H1 (cell line): ENCODE measurements around the gene CNDP2. TPM values are rescaled to one million over a fixed set of nuclear protein-coding genes. Genes with fewer than 3 reads are reported as not detected.

Source experiments
- CTCF ChIA-PET: fragments of 300-600 bp; sonication (Branson Sonifier 250); formaldehyde crosslinking; loops from one replicate; lab custom pipeline; 2021; ENCODE audit not compliant: partially characterized antibody; lab: Charles Lee
- POLR2A ChIA-PET: fragments of 300-600 bp; sonication (Branson Sonifier 250); formaldehyde crosslinking; loops from one replicate; lab custom pipeline; 2021; ENCODE audit warnings: inconsistent platforms; ENCODE audit not compliant: partially characterized antibody; lab: Charles Lee
- DNase-seq, 2 experiments: peaks; one replicate each; pipeline versions ENCODE4 v3.0.0 to v3.0.0-alpha.2; 2010 to 2022; ENCODE audit warnings: low spot score in 2 of 2, low read depth in 1 of 2, mixed read lengths in 1 of 2
- FAIRE-seq: peaks from 2 replicates; lab custom pipeline; 2011; peaks lifted over from hg19 to GRCh38; lab: Jason Lieb, UNC
- H2AFZ ChIP-seq: 2 replicates; pipeline ENCODE4 v1.8.1; 2012; ENCODE audit warnings: low read length, inconsistent platforms
- H2AK5ac ChIP-seq: 2 replicates; pipeline ENCODE4 v1.6.1; 2013; ENCODE audit warnings: low read depth, low read length
- H2BK120ac ChIP-seq: replicated peaks from 2 replicates; pipeline ENCODE3; 2013; ENCODE audit warnings: low read depth, low read length, inconsistent platforms
- H2BK12ac ChIP-seq: 2 replicates; pipeline ENCODE4 v1.6.1; 2013; ENCODE audit warnings: low read depth, low read length
- H2BK15ac ChIP-seq: 2 replicates; pipeline ENCODE4 v1.6.1; 2013; ENCODE audit warnings: low read length
- H2BK20ac ChIP-seq: 2 replicates; pipeline ENCODE4 v1.6.1; 2013; ENCODE audit warnings: low read length
- H2BK5ac ChIP-seq: 2 replicates; pipeline ENCODE4 v1.6.1; 2013; ENCODE audit warnings: low read depth, low read length
- H3K14ac ChIP-seq: 2 replicates; pipeline ENCODE4 v1.6.1; 2013; ENCODE audit warnings: inconsistent platforms; ENCODE audit not compliant: insufficient read length
- H3K18ac ChIP-seq: 2 replicates; pipeline ENCODE4 v1.6.1; 2013; ENCODE audit warnings: low read length; ENCODE audit errors: extremely low read depth
- H3K23ac ChIP-seq: 2 replicates; pipeline ENCODE4 v1.6.1; 2013; ENCODE audit warnings: inconsistent platforms; ENCODE audit not compliant: insufficient read length
- H3K23me2 ChIP-seq: 2 replicates; pipeline ENCODE4 v1.6.1; 2013; ENCODE audit warnings: low read depth, low read length
- H3K27ac ChIP-seq: 2 replicates; pipeline ENCODE4 v1.6.1; 2011; ENCODE audit warnings: low read depth, low read length, inconsistent platforms
- H3K27me3 ChIP-seq, 4 experiments: replicated peaks in 1 of 4; 1 replicate in 1 of 4; 2 replicates in 3 of 4; pipeline versions ENCODE4 v1.6.1 to v1.8.1; 2011 to 2013; ENCODE audit warnings: low read length in 3 of 4, mild to moderate bottlenecking in 3 of 4, inconsistent platforms in 2 of 4, mixed read lengths in 2 of 4, moderate library complexity in 1 of 4; ENCODE audit not compliant: control insufficient read depth in 3 of 4, insufficient read depth in 3 of 4; ENCODE audit errors: extremely low read depth in 1 of 4
- H3K36me3 ChIP-seq, 4 experiments: 2 replicates each; pipeline versions ENCODE4 v1.6.1 to v1.8.1; 2011 to 2013; ENCODE audit warnings: mild to moderate bottlenecking in 4 of 4, low read length in 3 of 4, moderate library complexity in 2 of 4, control low read depth in 1 of 4, inconsistent platforms in 1 of 4; ENCODE audit not compliant: insufficient read depth in 4 of 4, control insufficient read depth in 2 of 4
- H3K4ac ChIP-seq: replicated peaks from 2 replicates; pipeline ENCODE3; 2013; ENCODE audit warnings: low read length, low read depth, mixed read lengths, inconsistent platforms; ENCODE audit not compliant: insufficient read length
- H3K4me1 ChIP-seq, 4 experiments: replicated peaks in 1 of 4; 1 replicate in 1 of 4; 2 replicates in 3 of 4; pipeline versions ENCODE4 v1.6.1 to v1.8.1; 2011 to 2013; ENCODE audit warnings: low read length in 3 of 4, inconsistent platforms in 2 of 4, mixed read lengths in 1 of 4; ENCODE audit not compliant: insufficient read depth in 4 of 4, control insufficient read depth in 3 of 4
- H3K4me2 ChIP-seq, 2 experiments: 2 replicates each; pipeline versions ENCODE4 v1.6.1 to v1.8.1; 2011 to 2013; ENCODE audit warnings: low read depth in 2 of 2, low read length in 2 of 2, control low read depth in 1 of 2, inconsistent platforms in 1 of 2, mild to moderate bottlenecking in 1 of 2; ENCODE audit not compliant: insufficient read depth in 1 of 2
- H3K4me3 ChIP-seq, 4 experiments: fragments of 200-600, 300-600 bp in 1 of 4; sonication (generic), shearing (Covaris generic), sonication (Bioruptor Twin) in 1 of 4; 2 replicates each; pipeline versions ENCODE4 v1.5.1 to v1.8.1; 2011 to 2016; ENCODE audit warnings: low read length in 4 of 4, low read depth in 3 of 4, control low read depth in 2 of 4, inconsistent platforms in 2 of 4, mild to moderate bottlenecking in 2 of 4, mixed read lengths in 1 of 4, moderate library complexity in 1 of 4; ENCODE audit not compliant: insufficient read depth in 2 of 4; ENCODE audit errors: extremely low read depth in 1 of 4
- H3K56ac ChIP-seq: replicated peaks from 2 replicates; pipeline ENCODE3; 2013; ENCODE audit warnings: low read depth, mild to moderate bottlenecking, mixed read lengths, low read length, inconsistent platforms; ENCODE audit not compliant: insufficient read length
- H3K79me1 ChIP-seq: 2 replicates; pipeline ENCODE4 v1.6.1; 2013; ENCODE audit warnings: low read depth, low read length, control low read depth
- H3K79me2 ChIP-seq, 2 experiments: 2 replicates each; pipeline versions ENCODE4 v1.6.1 to v1.8.1; 2012 to 2013; ENCODE audit warnings: low read length in 2 of 2, mild to moderate bottlenecking in 2 of 2, inconsistent platforms in 1 of 2; ENCODE audit not compliant: insufficient read depth in 2 of 2, control insufficient read depth in 1 of 2
- H3K9ac ChIP-seq, 4 experiments: replicated peaks in 1 of 4; 1 replicate in 1 of 4; 2 replicates in 3 of 4; pipeline versions ENCODE4 v1.6.1 to v1.8.1; 2011 to 2013; ENCODE audit warnings: low read depth in 3 of 4, low read length in 3 of 4, control low read depth in 2 of 4, mild to moderate bottlenecking in 2 of 4, moderate library complexity in 2 of 4, inconsistent platforms in 1 of 4; ENCODE audit errors: extremely low read depth in 1 of 4
- H3K9me3 ChIP-seq, 2 experiments: 2 replicates each; pipeline versions ENCODE4 v1.6.1 to v1.8.1; 2012 to 2013; ENCODE audit warnings: mild to moderate bottlenecking in 2 of 2, moderate library complexity in 2 of 2, control low read depth in 1 of 2, inconsistent platforms in 1 of 2, low read depth in 1 of 2, low read length in 1 of 2, mixed read lengths in 1 of 2; ENCODE audit not compliant: insufficient read depth in 2 of 2
- H4K20me1 ChIP-seq, 2 experiments: replicated peaks in 1 of 2; 2 replicates each; pipeline versions ENCODE3 to v1.8.1; 2011 to 2013; ENCODE audit warnings: inconsistent platforms in 2 of 2, low read length in 2 of 2, mild to moderate bottlenecking in 1 of 2; ENCODE audit not compliant: insufficient read depth in 2 of 2, control insufficient read depth in 1 of 2
- H4K5ac ChIP-seq: 2 replicates; pipeline ENCODE4 v1.6.1; 2013; ENCODE audit warnings: low read length, low read depth, mixed read lengths, inconsistent platforms; ENCODE audit not compliant: insufficient read length
- H4K8ac ChIP-seq: 2 replicates; pipeline ENCODE4 v1.8.0; 2013; ENCODE audit warnings: mild to moderate bottlenecking, moderate library complexity, low read length, inconsistent platforms; ENCODE audit not compliant: insufficient read depth; ENCODE audit errors: extremely low read depth
- H4K91ac ChIP-seq: replicated peaks from 2 replicates; pipeline ENCODE3; 2013; ENCODE audit warnings: low read length, mixed read lengths, inconsistent platforms; ENCODE audit not compliant: insufficient read length
- BACH1 ChIP-seq: IDR thresholded peaks from 2 replicates; pipeline ENCODE4 v1.6.1; 2012; ENCODE audit warnings: low read length, improper control_type of control experiment
- CBX8 ChIP-seq: fragments of 300-800, 300-1000 bp; sonication (generic); IDR thresholded peaks from 2 replicates; pipeline ENCODE4 v1.7.1; 2016; ENCODE audit warnings: low read depth, low read length, borderline replicate concordance
- CEBPB ChIP-seq: IDR thresholded peaks from 2 replicates; pipeline ENCODE4 v1.6.1; 2012; ENCODE audit warnings: low read depth, low read length
- CHD1 ChIP-seq: IDR thresholded peaks from 2 replicates; pipeline ENCODE4 v1.6.1; 2012; ENCODE audit warnings: low read depth, low read length, improper control_type of control experiment
- CHD2 ChIP-seq: IDR thresholded peaks from 2 replicates; pipeline ENCODE4 v1.6.1; 2012; ENCODE audit warnings: low read length, improper control_type of control experiment
- EGR1 ChIP-seq: IDR thresholded peaks from 2 replicates; pipeline ENCODE4 v1.6.1; 2011; ENCODE audit warnings: low read depth, low read length, borderline replicate concordance
- NANOG ChIP-seq: IDR thresholded peaks from 2 replicates; pipeline ENCODE4 v1.6.1; 2011; ENCODE audit warnings: low read length, low read depth, mild to moderate bottlenecking, inconsistent platforms; ENCODE audit not compliant: insufficient read depth, poor library complexity, severe bottlenecking
- RAD21 ChIP-seq, 2 experiments: IDR thresholded peaks in 1 of 2; conservative IDR thresholded peaks in 1 of 2; 2 replicates each; pipeline ENCODE4 v1.6.1; 2011; ENCODE audit warnings: low read depth in 2 of 2, low read length in 2 of 2, improper control_type of control experiment in 1 of 2, inconsistent platforms in 1 of 2, mild to moderate bottlenecking in 1 of 2, moderate library complexity in 1 of 2
- RBBP5 ChIP-seq: IDR thresholded peaks from 2 replicates; pipeline ENCODE4 v1.7.1; 2012; ENCODE audit warnings: low read depth, mild to moderate bottlenecking, inconsistent platforms, low read length, moderate library complexity, borderline replicate concordance
- RXRA ChIP-seq: IDR thresholded peaks from 2 replicates; pipeline ENCODE4 v1.6.1; 2011; ENCODE audit warnings: low read depth, mild to moderate bottlenecking, low read length, moderate library complexity; ENCODE audit not compliant: insufficient read depth
- TCF12 ChIP-seq: IDR thresholded peaks from 2 replicates; pipeline ENCODE4 v1.6.1; 2011; ENCODE audit warnings: low read depth, mild to moderate bottlenecking, low read length
- ZNF274 ChIP-seq: IDR thresholded peaks from 2 replicates; pipeline ENCODE4 v1.7.0; 2012; ENCODE audit warnings: low read length, borderline replicate concordance; ENCODE audit errors: extremely low read depth
- WGBS, 2 experiments: shearing (Covaris generic) in 1 of 2; methylation state at CpG; one replicate each; pipeline versions ENCODE4 v1.1.6 to v1.1.7; 2013 to 2015; ENCODE audit warnings: low lambda C conversion rate in 2 of 2, mixed read lengths in 2 of 2, inconsistent platforms in 1 of 2, low coverage in 1 of 2, missing lambda C conversion rate in 1 of 2; ENCODE audit not compliant: insufficient replicate concordance in 2 of 2, insufficient coverage in 1 of 2, insufficient read length in 1 of 2; ENCODE audit errors: extremely low coverage in 1 of 2, missing lambda C conversion rate in 1 of 2; 5-methylcytosine and 5-hydroxymethylcytosine counted together
- polyA plus RNA-seq, 7 experiments: library from polyadenylated mRNA; depleted of rRNA in 3 of 7; stranded (reverse) in 5 of 7; unstranded in 2 of 7; fragments of >200 nt in 5 of 7; fragments of 200-250 nt in 2 of 7; gene quantifications; 1 replicate in 5 of 7; 2 replicates in 1 of 7; 4 replicates in 1 of 7; pipeline versions ENCODE4 v1.2.1 to v1.2.3, GENCODE V29; 2011 to 2013; ENCODE audit warnings: missing spikeins in 2 of 7, mixed read lengths in 2 of 7
- total RNA-seq: library from RNA; stranded (reverse); fragmentation: NEBNext Ultra II Directional; extraction: Animal tissue kit (Norgen Biotek cat#: 25700); gene quantifications from 2 replicates; pipeline ENCODE4 v1.2.1, GENCODE V29; 2021

CNDP2 gene
- total and polyA plus RNA-seq, 2 of the 8 experiments (the other 6 are each of a cell fraction or from before 2014, with no cell fraction given): 71.8 to 243 TPM

DNA sequence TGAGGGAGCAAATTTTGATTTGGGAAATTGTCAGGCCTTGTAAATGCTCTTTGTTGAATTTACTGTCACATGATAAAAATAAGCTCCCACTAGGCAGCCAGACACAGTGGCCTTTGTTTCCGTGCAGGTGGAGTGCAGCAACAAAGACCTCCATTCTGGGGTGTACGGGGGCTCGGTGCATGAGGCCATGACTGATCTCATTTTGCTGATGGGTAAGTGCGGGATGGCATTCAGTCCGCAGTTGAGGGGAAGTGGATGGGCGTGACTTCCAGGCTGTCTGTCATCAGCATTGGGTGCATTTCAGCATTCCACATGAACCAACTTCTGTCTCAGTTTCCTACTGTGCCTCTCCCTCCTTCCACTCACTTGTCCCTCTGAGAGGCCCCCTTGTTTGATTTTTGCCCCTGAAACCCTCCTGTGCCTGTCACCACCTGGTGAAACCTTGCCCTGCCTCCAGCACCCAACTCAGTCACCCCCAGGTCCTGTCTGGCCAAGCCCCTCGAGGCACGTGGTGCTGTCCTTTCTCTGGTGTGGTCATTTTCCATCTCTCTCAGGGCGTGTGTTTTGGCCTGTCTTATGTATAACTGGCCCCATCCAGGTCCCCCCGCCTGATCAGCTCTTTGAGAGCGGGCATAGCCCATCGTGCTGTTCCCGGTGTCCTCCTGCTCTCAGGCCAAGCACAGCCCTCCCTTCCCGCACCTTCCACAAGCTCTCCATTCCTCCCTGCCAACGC is 16.3 kb downstream of the CNDP2 start:
- no peak overlapping the region for H2BK12ac ChIP-seq
- no peaks in the 10 kb centered on the region for H3K23me2 ChIP-seq
- no peaks in the 10 kb centered on the region; a peak in 1 of 4 replicates for H3K79me2 ChIP-seq
- H2BK5ac ChIP-seq: no peak overlapping the region
- WGBS, 2 experiments: 87% methylated on average over 15 of the region's 15 CpGs; no CpG with 5 or more reads in 1 of the 2 experiments
- H3K27me3 ChIP-seq: no peaks in the 10 kb centered on the region
- H3K4me3 ChIP-seq: no peak overlapping the region
- CTCF ChIA-PET: interaction anchor here (0.6 to 1.2 kb wide), 5 partner anchors 19 to 1221 kb away, joined by 3 read pairs; no protein-coding TSS in a partner anchor
- no peak overlapping the region for H3K27ac ChIP-seq
- H3K79me1 ChIP-seq: peaks cover 13% of the 10 kb centered on the region
- no peaks in the 10 kb centered on the region for H3K9me3 ChIP-seq
- H3K4ac ChIP-seq: no peak overlapping the region
- no peak overlapping the region for H3K14ac ChIP-seq
- H4K20me1 ChIP-seq: peaks cover 11 to 26% of the 10 kb centered on the region in 2 experiments
- POLR2A ChIA-PET: interaction anchor here (1.4 kb wide), 1 partner anchor 10 kb away, joined by 6 read pairs; no protein-coding TSS in a partner anchor
- H2AK5ac ChIP-seq: no peak overlapping the region
- no peak for FAIRE-seq
- H3K9ac ChIP-seq: no peak overlapping the region
- no peak overlapping the region for H4K5ac ChIP-seq
- no peak overlapping the region for H2BK20ac ChIP-seq
- H4K91ac ChIP-seq: no peak overlapping the region
- no peak for DNase-seq
- H3K4me2 ChIP-seq: no peak overlapping the region
- H3K56ac ChIP-seq: no peak overlapping the region
- no peak overlapping the region for H3K23ac ChIP-seq
- H3K36me3 ChIP-seq: peaks cover 15 to 83% (median 65%) of the 10 kb centered on the region in 4 experiments
- no peak overlapping the region for H2AFZ ChIP-seq
- H3K4me1 ChIP-seq: no peaks in the 10 kb centered on the region; a peak in 2 of 7 replicates
- no peak overlapping the region for H3K18ac ChIP-seq
- no peak overlapping the region for H2BK15ac ChIP-seq
- H2BK120ac ChIP-seq: no peak overlapping the region
- H4K8ac ChIP-seq: no peak overlapping the region
- no peak for TF ChIP-seq CHD1
- TF ChIP-seq RXRA: no peak
- no peak for TF ChIP-seq TCF12
- TF ChIP-seq CHD2: no peak
- TF ChIP-seq BACH1: no peak
- TF ChIP-seq RAD21 (IDR thresholded peaks at IDR 0.05 in 1 of 2, conservative IDR thresholded peaks at IDR 0.05 in 1 of 2; ENCODE audit: low read depth in 2 of 2, low read length in 2 of 2): no peak
- no peak for TF ChIP-seq CEBPB
- no peak for TF ChIP-seq RBBP5
- no peak for TF ChIP-seq ZNF274
- TF ChIP-seq CBX8: no peak
- TF ChIP-seq NANOG: no peak
- no peak for TF ChIP-seq EGR1
